ENCODE measurements around the gene TET3.

The TET3 gene

GRCh38 chr2:73964223-73964622, 20.5 kb upstream of the TET3 start:
- no peak for DNase-seq (ENCODE audit: low read depth, low spot score)

- DNase-seq (ENCODE audit: low read depth, low spot score) = no peak
Measured at GRCh38 chr2:73965053-73965452, 19.7 kb upstream of the TET3 start.

GRCh38 chr2:73968357-73968937, 16.3 kb upstream of the TET3 start:
- no peak for DNase-seq (ENCODE audit: low read depth, low spot score)

- no peak for DNase-seq (ENCODE audit: low read depth, low spot score)
Measured at GRCh38 chr2:73969356-73969755, 15.4 kb upstream of the TET3 start.

GRCh38 chr2:73970141-73970803, 14.4 kb upstream of the TET3 start:
- no peak for DNase-seq (ENCODE audit: low read depth, low spot score)

- no peak for DNase-seq (ENCODE audit: low read depth, low spot score)
Measured at GRCh38 chr2:73970850-73971471, 13.7 kb upstream of the TET3 start.

- no peak for DNase-seq (ENCODE audit: low read depth, low spot score)
Measured at GRCh38 chr2:73971722-73972121, 13.0 kb upstream of the TET3 start.

GRCh38 chr2:73972846-73973245, 11.9 kb upstream of the TET3 start:
- DNase-seq (ENCODE audit: low read depth, low spot score) = no peak

GRCh38 chr2:73975731-73976130, 9.0 kb upstream of the TET3 start:
- DNase-seq (ENCODE audit: low read depth, low spot score) = no peak

- DNase-seq (ENCODE audit: low read depth, low spot score) = no peak
Measured at GRCh38 chr2:73976803-73977202, 7.9 kb upstream of the TET3 start.

GRCh38 chr2:73977466-73977865, 7.2 kb upstream of the TET3 start:
- no peak for DNase-seq (ENCODE audit: low read depth, low spot score)

GRCh38 chr2:73979021-73979420, 5.7 kb upstream of the TET3 start:
- DNase-seq (ENCODE audit: low read depth, low spot score) = no peak

- no peak for DNase-seq (ENCODE audit: low read depth, low spot score)
Measured at GRCh38 chr2:73979686-73980085, 5.0 kb upstream of the TET3 start.

- DNase-seq (ENCODE audit: low read depth, low spot score) = no peak
Measured at GRCh38 chr2:73980566-73980965, 4.1 kb upstream of the TET3 start.

- no peak for DNase-seq (ENCODE audit: low read depth, low spot score)
Measured at GRCh38 chr2:73981081-73982001, 3.4 kb upstream of the TET3 start.

- no peak for DNase-seq (ENCODE audit: low read depth, low spot score)
Measured at GRCh38 chr2:73982140-73982617, 2.5 kb upstream of the TET3 start.

GRCh38 chr2:73983322-73984202, 1.1 kb upstream of the TET3 start:
- DNase-seq (ENCODE audit: low read depth, low spot score) = no peak

GRCh38 chr2:73984922-73985307, 205 bp downstream of the TET3 start:
- no peak for DNase-seq (ENCODE audit: low read depth, low spot score)

GRCh38 chr2:73985308-73986084, 786 bp downstream of the TET3 start:
- DNase-seq (ENCODE audit: low read depth, low spot score) = no peak

GRCh38 chr2:73986085-73986681, 1.5 kb downstream of the TET3 start:
- no peak for DNase-seq (ENCODE audit: low read depth, low spot score)

All from iPS DF 19.7 (cell line).